ENCODE results near the gene IL4I1.

IL4I1 gene

GRCh38 chr19:49873129-49873521, 23.6 kb downstream of the IL4I1 start:
- H3K27me3 Mint-ChIP-seq = no peaks in the 10 kb centered on the region
- H3K4me3 Mint-ChIP-seq = no peak overlapping the region
- no peaks in the 10 kb centered on the region for H3K9me3 Mint-ChIP-seq
- H3K4me1 Mint-ChIP-seq (ENCODE audit: low read depth) = peaks cover 40% of the 10 kb centered on the region
- no peak for DNase-seq
- H3K27ac Mint-ChIP-seq = peak overlapping the region; percentile 18
- peaks cover 43% of the 10 kb centered on the region for H3K36me3 Mint-ChIP-seq (ENCODE audit: low read depth)

GRCh38 chr19:49872245-49873128, 24.2 kb downstream of the IL4I1 start:
- peak overlapping the region; percentile 84 for H3K27ac Mint-ChIP-seq
- H3K9me3 Mint-ChIP-seq = no peaks in the 10 kb centered on the region
- H3K27me3 Mint-ChIP-seq = no peaks in the 10 kb centered on the region
- H3K36me3 Mint-ChIP-seq (ENCODE audit: low read depth) = peaks cover 43% of the 10 kb centered on the region
- H3K4me3 Mint-ChIP-seq = no peak overlapping the region
- DNase-seq = no peak
- H3K4me1 Mint-ChIP-seq (ENCODE audit: low read depth) = peaks cover 38% of the 10 kb centered on the region

- no peak for DNase-seq
- H3K36me3 Mint-ChIP-seq (ENCODE audit: low read depth) = peaks cover 50% of the 10 kb centered on the region
- H3K27me3 Mint-ChIP-seq = no peaks in the 10 kb centered on the region
- peak overlapping the region; percentile 84 for H3K27ac Mint-ChIP-seq
- no peak overlapping the region for H3K4me3 Mint-ChIP-seq
- H3K9me3 Mint-ChIP-seq = no peaks in the 10 kb centered on the region
- peaks cover 43% of the 10 kb centered on the region for H3K4me1 Mint-ChIP-seq (ENCODE audit: low read depth)
Observed at GRCh38 chr19:49871349-49871985, 25.2 kb downstream of the IL4I1 start.

- H3K27ac Mint-ChIP-seq = no peak overlapping the region
- H3K4me3 Mint-ChIP-seq = no peak overlapping the region
- peaks cover 61% of the 10 kb centered on the region for H3K36me3 Mint-ChIP-seq (ENCODE audit: low read depth)
- peaks cover 48% of the 10 kb centered on the region for H3K4me1 Mint-ChIP-seq (ENCODE audit: low read depth)
- no peaks in the 10 kb centered on the region for H3K9me3 Mint-ChIP-seq
- H3K27me3 Mint-ChIP-seq = no peaks in the 10 kb centered on the region
- DNase-seq = no peak
Observed at GRCh38 chr19:49870309-49870901, 26.3 kb downstream of the IL4I1 start.

GRCh38 chr19:49869484-49870308, 27.0 kb downstream of the IL4I1 start:
- H3K36me3 Mint-ChIP-seq (ENCODE audit: low read depth) = peaks cover 64% of the 10 kb centered on the region
- H3K4me1 Mint-ChIP-seq (ENCODE audit: low read depth) = peaks cover 49% of the 10 kb centered on the region
- DNase-seq = peak; percentile 92
- no peak overlapping the region for H3K27ac Mint-ChIP-seq
- no peaks in the 10 kb centered on the region for H3K27me3 Mint-ChIP-seq
- no peaks in the 10 kb centered on the region for H3K9me3 Mint-ChIP-seq
- H3K4me3 Mint-ChIP-seq = no peak overlapping the region

GRCh38 chr19:49869009-49869483, 27.6 kb downstream of the IL4I1 start:
- H3K27me3 Mint-ChIP-seq = no peaks in the 10 kb centered on the region
- H3K27ac Mint-ChIP-seq = no peak overlapping the region
- no peak overlapping the region for H3K4me3 Mint-ChIP-seq
- peaks cover 50% of the 10 kb centered on the region for H3K4me1 Mint-ChIP-seq (ENCODE audit: low read depth)
- H3K9me3 Mint-ChIP-seq = no peaks in the 10 kb centered on the region
- peak; percentile 86 for DNase-seq
- peaks cover 65% of the 10 kb centered on the region for H3K36me3 Mint-ChIP-seq (ENCODE audit: low read depth)

- Mint-ChIP-seq H3K36me3 (ENCODE audit: low read depth) (peaks cover 69% of the 10 kb centered on the region), H3K27me3 (no peaks in the 10 kb centered on the region), H3K4me1 (ENCODE audit: low read depth) (peaks cover 50% of the 10 kb centered on the region), H3K9me3 (no peaks in the 10 kb centered on the region), H3K4me3 (peak within 1 kb of the TSS; percentile 97), H3K27ac (no peak within 1 kb of the TSS)
- DNase-seq = peak; percentile 94
Observed at GRCh38 chr19:49866933-49867782, 29.5 kb downstream of the IL4I1 start, which contains the start of gene PNKP. PNKP (minus strand) TSS chr19:49867576; CDS start chr19:49867204, 372 bp downstream.

GRCh38 chr19:49864890-49865289, 31.8 kb downstream of the IL4I1 start:
- Mint-ChIP-seq H3K9me3 (no peaks in the 10 kb centered on the region), H3K4me3 (peak overlapping the region; percentile 97), H3K36me3 (ENCODE audit: low read depth) (peaks cover 67% of the 10 kb centered on the region), H3K27me3 (no peaks in the 10 kb centered on the region), H3K27ac (no peak overlapping the region), H3K4me1 (ENCODE audit: low read depth) (peaks cover 36% of the 10 kb centered on the region)
- DNase-seq = no peak

GRCh38 chr19:49863935-49864320, 32.8 kb downstream of the IL4I1 start:
- Mint-ChIP-seq H3K36me3 (ENCODE audit: low read depth) (peaks cover 77% of the 10 kb centered on the region), H3K27me3 (no peaks in the 10 kb centered on the region), H3K4me1 (ENCODE audit: low read depth) (peaks cover 36% of the 10 kb centered on the region), H3K9me3 (no peaks in the 10 kb centered on the region), H3K27ac (peak overlapping the region; percentile 31), H3K4me3 (no peak overlapping the region)
- DNase-seq = no peak

GRCh38 chr19:49863254-49863934, 33.3 kb downstream of the IL4I1 start:
- Mint-ChIP-seq H3K4me1 (ENCODE audit: low read depth) (peaks cover 36% of the 10 kb centered on the region), H3K4me3 (no peak overlapping the region), H3K36me3 (ENCODE audit: low read depth) (peaks cover 82% of the 10 kb centered on the region), H3K27ac (peak overlapping the region; percentile 72), H3K9me3 (no peaks in the 10 kb centered on the region), H3K27me3 (no peaks in the 10 kb centered on the region)
- DNase-seq = no peak

- Mint-ChIP-seq H3K4me1 (ENCODE audit: low read depth) (peaks cover 36% of the 10 kb centered on the region), H3K27ac (peak overlapping the region; percentile 72), H3K9me3 (no peaks in the 10 kb centered on the region), H3K4me3 (no peak overlapping the region), H3K27me3 (no peaks in the 10 kb centered on the region), H3K36me3 (ENCODE audit: low read depth) (peaks cover 89% of the 10 kb centered on the region)
- no peak for DNase-seq
Observed at GRCh38 chr19:49862391-49863253, 34.1 kb downstream of the IL4I1 start.

Measured in activated T-cell treated with anti-CD3 and anti-CD28 coated beads, Interleukin-2, amount 50 U/mL, for 24 hours (primary cell).